ENCODE data around the gene CLSTN2.
A peak's percentile ranks its signal among the peaks of the same experiment; 100 is the strongest.

Gene CLSTN2

GRCh38 chr3:140436421-140436820, 501.4 kb downstream of the CLSTN2 start:
- no peak for DNase-seq

DNA sequence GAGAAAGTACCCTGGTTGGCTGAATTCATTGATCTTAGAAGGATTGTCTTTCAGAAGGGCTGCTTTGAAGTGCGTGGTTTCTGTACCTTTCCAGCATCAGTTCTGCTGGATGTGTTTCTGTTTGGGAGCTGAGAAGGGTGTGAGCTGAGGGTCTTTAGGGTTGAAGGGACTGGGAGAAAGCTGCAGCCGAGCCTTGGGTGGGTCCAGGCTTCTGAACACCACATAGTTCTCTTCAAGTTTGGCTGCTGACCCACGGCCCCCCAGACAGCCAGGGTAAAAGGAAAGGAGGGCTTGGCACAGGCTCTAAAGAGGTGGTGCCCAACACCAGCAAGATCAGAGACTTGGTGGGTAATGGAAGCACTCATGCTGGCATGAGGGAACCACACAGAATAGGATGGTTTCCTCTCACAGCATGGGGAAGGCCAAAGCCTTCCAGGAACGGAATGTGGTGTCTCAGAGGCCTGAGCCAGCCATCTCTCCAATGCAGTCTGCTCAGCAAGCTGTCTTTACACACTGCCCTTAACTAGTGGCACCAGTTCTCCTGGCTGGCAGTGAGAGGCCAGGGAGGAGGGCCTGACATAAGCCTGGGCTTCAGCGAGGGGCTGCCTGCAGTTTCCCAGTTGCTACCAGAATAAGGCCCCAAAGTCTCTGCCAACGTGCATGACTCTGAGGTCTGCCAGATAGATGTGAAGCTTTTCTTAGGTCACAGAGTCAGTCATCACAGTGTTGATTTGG, 503.9 kb downstream of the CLSTN2 start:
- no peak for DNase-seq

DNA sequence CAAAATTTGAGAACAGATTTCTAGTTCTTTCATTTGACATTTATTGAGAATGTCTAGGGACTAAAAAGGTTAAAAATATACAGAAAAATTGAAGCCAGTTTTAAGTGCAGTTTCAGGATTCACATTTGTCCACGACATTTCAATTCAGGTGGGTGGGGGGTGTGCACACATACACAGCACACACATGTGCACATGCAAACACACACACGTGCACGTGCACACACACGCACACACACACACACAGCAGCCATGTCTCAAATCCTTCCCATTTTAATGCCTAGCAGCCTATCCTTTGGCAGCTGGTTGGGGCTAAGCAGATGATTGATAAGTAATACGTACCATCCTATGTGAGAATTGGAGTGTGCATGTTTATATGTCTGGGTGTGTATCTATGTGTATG, 504.5 kb downstream of the CLSTN2 start:
- no peak for DNase-seq

GRCh38 chr3:140440446-140440845, 505.5 kb downstream of the CLSTN2 start:
- DNase-seq, result no peak

DNA sequence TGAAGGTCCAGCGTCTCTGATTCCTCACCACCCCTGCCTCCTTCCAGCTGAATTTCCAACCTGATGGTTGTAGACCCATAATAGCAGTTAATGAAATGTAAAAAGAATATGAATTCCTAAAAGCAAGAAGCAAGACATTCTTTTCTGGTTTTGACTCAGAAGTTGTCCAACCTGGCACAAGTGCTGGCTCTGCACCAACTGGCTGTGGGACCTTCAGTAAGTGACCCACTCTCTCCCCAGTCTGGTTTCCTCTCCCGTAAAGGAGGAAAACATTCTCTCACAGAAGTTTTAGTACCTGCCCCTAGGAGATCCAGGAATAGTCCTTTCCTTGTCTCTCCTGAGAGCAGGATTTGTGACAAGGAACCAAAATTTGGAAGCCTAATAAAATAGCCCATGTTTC, 506.0 kb downstream of the CLSTN2 start:
- peak; percentile 3 for DNase-seq

GRCh38 chr3:140442621-140443020, 507.6 kb downstream of the CLSTN2 start:
- DNase-seq, result no peak

GRCh38 chr3:140443073-140443472, 508.1 kb downstream of the CLSTN2 start:
- no peak for DNase-seq

- DNase-seq, result no peak
These were observed 508.8 kb downstream of the CLSTN2 start for GRCh38 chr3:140443806-140444205.

GRCh38 chr3:140446734-140447133, 511.7 kb downstream of the CLSTN2 start:
- DNase-seq, result no peak

DNA sequence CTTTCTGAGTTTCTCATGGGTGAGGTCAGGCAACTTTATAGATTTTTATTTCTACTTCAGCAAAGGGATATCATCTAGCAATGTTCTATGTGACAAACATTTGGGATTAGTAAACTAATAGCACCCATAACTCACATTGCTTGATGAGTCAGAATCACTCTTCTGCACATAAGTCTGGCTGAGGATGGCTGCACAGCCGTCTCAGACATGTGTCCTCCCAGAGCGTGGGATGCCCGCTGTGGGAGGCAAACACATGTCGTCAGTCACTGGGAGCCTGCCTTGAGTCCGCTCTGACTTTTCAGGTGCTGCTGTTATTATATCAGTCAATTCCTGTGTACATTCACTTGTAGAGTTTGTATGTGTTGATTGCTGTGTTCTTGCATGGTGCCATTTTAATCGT, 512.2 kb downstream of the CLSTN2 start:
- DNase-seq, result no peak

GRCh38 chr3:140448001-140448400, 513.0 kb downstream of the CLSTN2 start:
- DNase-seq, result no peak

DNA sequence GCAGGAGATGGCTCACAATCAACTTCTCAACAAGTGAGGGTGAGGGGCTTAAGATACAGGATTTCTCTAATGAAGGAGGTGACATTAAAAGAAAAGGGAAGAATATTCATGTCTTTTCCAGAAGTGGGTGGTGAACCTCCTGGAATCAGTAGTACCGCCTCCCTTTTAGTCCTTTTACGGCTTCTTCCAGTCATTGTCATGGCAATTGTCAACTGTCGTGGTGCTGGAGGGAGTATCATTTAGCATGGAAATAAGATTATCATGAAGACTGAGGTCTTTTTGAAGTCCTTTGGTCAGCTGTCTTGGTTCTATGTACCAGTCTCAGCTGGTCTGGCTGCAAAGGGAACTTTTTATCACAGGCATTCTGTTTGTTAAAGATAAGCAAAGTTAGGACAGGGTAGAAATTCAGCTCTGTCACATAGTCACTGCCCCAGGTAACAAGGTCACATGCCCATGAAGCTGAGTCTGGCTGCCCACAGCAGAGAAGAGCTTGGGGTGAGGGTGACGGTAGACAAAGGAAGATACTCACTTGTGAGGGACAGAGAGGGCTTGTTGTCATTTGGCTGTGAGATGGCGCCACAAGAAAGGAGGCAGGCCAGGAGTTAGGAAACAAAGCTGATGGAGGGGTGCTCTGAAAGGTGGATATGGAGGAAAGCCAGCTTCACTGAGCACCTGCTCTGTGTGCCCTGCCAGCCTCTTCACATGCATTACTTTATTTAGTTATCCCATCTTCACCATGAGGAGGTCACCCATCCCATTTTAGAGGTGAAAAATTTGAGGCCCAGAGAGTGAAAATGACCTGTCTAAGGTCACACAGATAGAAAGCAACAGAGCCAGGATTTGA, 514.6 kb downstream of the CLSTN2 start:
- no peak for DNase-seq

DNA sequence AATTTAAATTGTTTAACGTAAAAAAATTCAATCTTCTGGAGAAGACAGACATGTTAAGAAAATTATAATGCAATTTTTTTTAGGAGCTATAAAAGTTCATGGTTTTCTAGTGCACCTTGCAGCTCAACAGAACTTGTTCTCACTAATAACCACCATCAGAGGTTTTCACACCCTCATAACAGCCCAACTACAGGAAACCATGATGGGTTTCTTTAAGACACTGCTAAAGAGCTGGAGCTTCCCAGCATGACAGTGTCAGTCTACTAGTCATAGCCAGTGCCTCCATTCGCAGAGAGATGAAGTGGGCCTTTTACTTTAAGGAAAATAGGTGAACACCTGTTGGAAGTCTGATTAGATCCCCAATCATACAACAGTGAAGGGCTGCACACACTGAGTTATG, 518.8 kb downstream of the CLSTN2 start:
- DNase-seq, result no peak

DNA sequence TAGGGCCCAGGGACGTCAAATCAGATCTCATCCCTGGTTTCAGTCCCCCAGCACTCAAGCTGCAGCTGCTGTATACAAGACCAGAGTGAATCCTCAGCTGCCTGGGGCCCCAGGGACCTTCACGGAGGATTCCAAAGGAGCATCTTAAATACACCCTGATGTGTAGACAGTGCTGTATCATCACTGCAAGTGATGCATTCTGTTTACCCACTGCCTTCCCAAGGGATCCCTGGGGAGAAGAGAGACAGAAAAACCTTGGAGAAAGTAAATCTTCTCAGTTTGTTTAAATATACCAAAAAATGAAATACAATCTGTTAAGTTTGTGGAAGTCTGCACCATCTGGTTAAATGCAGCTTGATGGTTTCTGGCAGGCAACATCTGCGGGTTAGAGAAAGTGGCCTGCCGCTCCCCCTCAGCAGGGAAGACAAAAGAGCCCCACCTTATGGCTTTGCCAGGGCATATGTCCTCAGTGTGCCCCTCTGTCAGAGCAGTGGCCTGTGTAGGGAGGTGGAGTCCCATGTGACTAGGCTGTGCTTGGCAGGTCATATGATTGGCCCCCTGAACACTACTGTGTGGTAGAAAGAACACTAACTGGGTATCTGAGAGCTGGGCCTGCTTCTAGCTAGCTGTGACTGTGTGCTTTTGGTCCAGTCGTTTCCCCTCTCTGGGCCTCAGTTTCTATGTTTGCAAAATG, 520.7 kb downstream of the CLSTN2 start:
- no peak for DNase-seq

- DNase-seq, result no peak
These were observed 522.0 kb downstream of the CLSTN2 start for GRCh38 chr3:140456974-140457373.

- no peak for DNase-seq
These were observed 524.5 kb downstream of the CLSTN2 start for GRCh38 chr3:140459462-140459861.

DNA sequence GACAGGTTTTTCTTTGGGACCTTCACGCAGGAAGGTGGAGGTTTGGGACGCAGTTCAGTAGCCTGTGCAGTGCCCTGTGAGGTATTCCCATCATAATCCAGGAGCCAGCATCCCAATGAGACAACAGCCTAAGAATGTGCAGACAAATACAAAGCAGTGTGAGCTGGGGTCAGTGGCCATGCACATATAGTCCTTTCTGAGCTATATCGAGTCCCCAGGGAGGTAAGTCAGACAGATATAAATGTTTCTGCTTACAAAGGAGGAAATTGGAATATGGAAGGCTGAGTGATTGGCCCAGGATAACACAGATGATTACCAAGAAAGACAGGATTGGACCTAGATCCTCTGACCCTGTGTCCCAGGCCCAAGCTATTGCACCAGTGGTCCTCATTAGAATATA, 526.3 kb downstream of the CLSTN2 start:
- DNase-seq, result no peak

DNA sequence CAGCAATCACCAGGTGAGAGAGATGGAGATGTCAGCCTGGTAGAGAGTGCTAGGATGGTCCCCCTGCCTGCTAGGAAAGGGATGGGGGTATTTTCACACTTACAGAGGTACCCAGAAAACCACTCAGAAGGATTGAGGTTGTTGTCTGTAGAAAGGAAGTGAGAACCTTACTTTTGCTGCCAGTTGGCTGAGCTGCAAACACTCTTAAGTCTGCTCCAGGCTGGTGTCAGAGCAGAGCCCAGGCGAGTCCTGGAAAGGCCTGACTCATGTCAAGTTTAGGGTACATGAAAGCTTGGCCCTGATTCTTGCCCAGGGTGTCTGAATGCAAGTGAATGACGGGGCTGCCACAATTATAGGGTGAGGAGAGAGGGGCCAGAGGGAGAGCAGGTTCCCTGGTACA, 528.4 kb downstream of the CLSTN2 start:
- DNase-seq, result no peak

DNA sequence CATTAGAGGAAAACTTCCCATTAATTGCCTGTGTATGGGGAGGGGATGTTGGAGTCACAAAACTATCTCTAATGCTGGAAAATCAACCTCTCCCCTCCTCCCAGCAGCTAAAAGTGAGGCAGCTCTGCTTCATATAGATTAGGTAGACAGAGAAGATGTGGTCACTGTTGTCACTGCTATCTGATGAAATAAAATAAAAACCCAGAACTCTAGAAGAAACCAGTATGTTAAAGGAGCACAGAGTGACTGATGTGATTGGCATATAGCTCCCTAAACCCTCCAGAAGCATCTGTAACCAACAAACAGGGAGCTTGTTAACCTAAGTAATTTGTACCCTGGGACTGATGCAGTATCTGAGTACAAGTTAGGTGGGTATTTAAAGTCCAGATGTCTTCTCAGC, 531.0 kb downstream of the CLSTN2 start:
- no peak for DNase-seq

GRCh38 chr3:140466535-140466934, 531.5 kb downstream of the CLSTN2 start:
- no peak for DNase-seq

DNA sequence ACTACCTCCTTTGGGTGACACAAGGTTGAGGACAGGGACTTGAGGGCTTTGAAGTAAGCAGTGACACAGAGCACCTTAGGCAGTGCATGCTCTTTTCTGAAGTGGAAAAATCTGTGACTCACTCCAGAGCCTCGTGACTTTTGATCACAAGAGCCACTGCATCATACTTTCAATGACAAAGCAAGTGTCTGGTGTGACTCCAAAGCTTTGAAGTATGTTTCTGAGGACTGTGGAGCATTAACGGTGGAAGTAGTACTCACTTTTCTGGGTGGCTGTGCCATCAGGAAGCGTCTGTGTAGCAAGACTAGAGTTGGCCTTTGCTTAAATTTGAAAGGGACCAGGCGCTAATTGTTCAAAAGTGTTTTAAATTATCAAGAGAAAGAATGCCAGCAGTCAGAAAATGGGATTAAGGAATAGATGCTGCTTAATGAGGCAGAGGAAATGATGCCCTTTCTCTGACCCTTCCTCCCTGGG, 532.2 kb downstream of the CLSTN2 start:
- DNase-seq, result no peak

GRCh38 chr3:140467796-140468315, 532.9 kb downstream of the CLSTN2 start:
- no peak for DNase-seq

- no peak for DNase-seq
These were observed 533.4 kb downstream of the CLSTN2 start for GRCh38 chr3:140468407-140468806.
